Hepatocyte (in vitro differentiated cells): ENCODE data around the gene CYS1.

ENCODE experiments used
- CTCF ChIP-seq: fragments of 200-600 bp; sonication (generic); IDR thresholded peaks from 2 replicates; pipeline ENCODE4 v1.5.1; 2016; ENCODE audit warnings: antibody characterized with exemption, mild to moderate bottlenecking; ENCODE audit not compliant: poor library complexity
- EZH2 ChIP-seq: fragments of 200-600 bp; sonication (generic); IDR thresholded peaks from 2 replicates; pipeline ENCODE4 v1.6.1; 2016; ENCODE audit warnings: antibody characterized with exemption, mild to moderate bottlenecking, borderline replicate concordance

GRCh38 chr2:10097352-10098148, 17.3 kb upstream of the CYS1 start:
- TF ChIP-seq EZH2, result no peak
- TF ChIP-seq CTCF, result peak; percentile 76
